Kidney (tissue), 14 donors: Measurements from ENCODE around the gene ALDH1A2. TPM values are rescaled to one million over a fixed set of nuclear protein-coding genes. Genes with fewer than 3 reads are reported as not detected.

Source experiments
- DNase-seq, 5 donors: peaks; one replicate each; pipeline ENCODE4 v3.0.0-alpha.2; 2013 to 2020
- FAIRE-seq: peaks from 2 replicates; lab custom pipeline; 2012; peaks lifted over from hg19 to GRCh38; lab: Jason Lieb, UNC
- H3K27ac ChIP-seq, 2 donors: one replicate each; pipeline ENCODE4 v1.7.0; 2013; ENCODE audit warnings: low read depth in 2 of 2, low read length in 2 of 2, inconsistent platforms in 1 of 2
- H3K27me3 ChIP-seq: one replicate; pipeline ENCODE4 v1.7.1; 2013; ENCODE audit warnings: low read length, inconsistent platforms; ENCODE audit not compliant: control insufficient read depth, insufficient read depth
- H3K36me3 ChIP-seq, 3 donors: one replicate each; pipeline versions ENCODE4 v1.7.0 to v1.7.1; 2013; ENCODE audit warnings: low read length in 3 of 3, control low read depth in 1 of 3, inconsistent platforms in 1 of 3; ENCODE audit not compliant: insufficient read depth in 3 of 3, control insufficient read depth in 2 of 3
- H3K4me1 ChIP-seq, 3 donors: one replicate each; pipeline versions ENCODE4 v1.7.0 to v1.7.1; 2013; ENCODE audit warnings: low read length in 3 of 3, inconsistent platforms in 1 of 3, low read depth in 1 of 3; ENCODE audit not compliant: control insufficient read depth in 2 of 3, insufficient read depth in 2 of 3
- H3K4me3 ChIP-seq, 3 donors: one replicate each; pipeline versions ENCODE4 v1.7.0 to v1.8.1; 2013; ENCODE audit warnings: low read length in 3 of 3, control low read depth in 1 of 3, inconsistent platforms in 1 of 3
- H3K9ac ChIP-seq, 3 donors: one replicate each; pipeline versions ENCODE4 v1.7.0 to v1.7.1; 2013; ENCODE audit warnings: low read length in 3 of 3, control low read depth in 1 of 3, inconsistent platforms in 1 of 3
- H3K9me3 ChIP-seq, 3 donors: one replicate each; pipeline versions ENCODE4 v1.7.0 to v1.7.1; 2013; ENCODE audit warnings: low read length in 3 of 3, control low read depth in 1 of 3, inconsistent platforms in 1 of 3; ENCODE audit not compliant: control insufficient read depth in 2 of 3, insufficient read depth in 1 of 3
- CTCF ChIP-seq: IDR thresholded peaks from 3 replicates; pipeline ENCODE4 v1.5.1; 2012; ENCODE audit warnings: mild to moderate bottlenecking, moderate library complexity, borderline replicate concordance; ENCODE audit not compliant: insufficient read depth; ENCODE audit errors: extremely low read depth
- intact Hi-C: fragments of 100-400 bp; cut with DNase I; formaldehyde crosslinking; loops from one replicate; pipeline ENCODE4 v1.11.1; 2022
- polyA plus RNA-seq: library from polyadenylated mRNA; stranded (reverse); fragments of 350-450 nt; fragmentation: Illumina TruSeq; extraction: RNeasy Lipid Tissue Mini Kit (QIAGEN cat#74804); gene quantifications from one replicate; pipeline ENCODE4 v1.2.3, GENCODE V29; 2014; ENCODE audit warnings: low read depth, low replicate concordance; ENCODE audit not compliant: insufficient read depth
- total RNA-seq: library from RNA; stranded (reverse); fragmentation: NEBNext Ultra II Directional; extraction: Animal tissue kit (Norgen Biotek cat#: 25700); gene quantifications from one replicate; pipeline ENCODE4 v1.2.1, GENCODE V29; 2021
- donor health status: control.
- donor health status: control.
- donor health status: control.
- donor health status: control.
- donor health status: control.
- donor health status: DM: yes; HTN: yes; CAD: no.
- donor health status: Normal renal cell carcinoma (clear cell type).

ALDH1A2 gene
- total and polyA plus RNA-seq, 2 donors from 2014 or later, result 24.4 to 113 TPM

DNA sequence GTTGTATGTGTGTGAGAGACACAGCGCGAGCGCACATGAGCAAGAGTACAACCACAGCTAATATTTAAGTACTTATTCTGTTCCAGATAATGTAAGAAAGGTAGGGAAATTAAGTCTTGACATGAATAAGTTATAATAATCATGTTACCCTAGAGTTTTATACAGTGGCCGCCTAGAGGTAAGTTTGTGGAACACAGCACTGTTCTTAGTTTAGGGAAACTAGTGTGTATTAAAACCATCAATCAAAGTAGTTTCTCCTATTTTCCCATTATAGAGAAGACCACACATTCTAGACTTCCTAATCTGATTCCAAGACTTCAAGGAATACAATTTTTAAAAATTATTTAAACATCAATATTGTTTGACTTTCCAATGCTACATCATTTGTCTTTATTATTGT, 9.5 kb downstream of the ALDH1A2 start:
- DNase-seq (no peak), FAIRE-seq (no peak)
- Histone ChIP-seq H3K9ac (no peak overlapping the region), H3K36me3 (no peaks in the 10 kb centered on the region), H3K9me3 (no peaks in the 10 kb centered on the region), H3K4me3 (no peak overlapping the region), H3K27me3 (no peaks in the 10 kb centered on the region), H3K27ac (no peak overlapping the region), H3K4me1 (peaks cover 0 to 7% (median 0%) of the 10 kb centered on the region in 3 donors)
- TF ChIP-seq CTCF, result no peak
- intact Hi-C loops, result no loop called here

DNA sequence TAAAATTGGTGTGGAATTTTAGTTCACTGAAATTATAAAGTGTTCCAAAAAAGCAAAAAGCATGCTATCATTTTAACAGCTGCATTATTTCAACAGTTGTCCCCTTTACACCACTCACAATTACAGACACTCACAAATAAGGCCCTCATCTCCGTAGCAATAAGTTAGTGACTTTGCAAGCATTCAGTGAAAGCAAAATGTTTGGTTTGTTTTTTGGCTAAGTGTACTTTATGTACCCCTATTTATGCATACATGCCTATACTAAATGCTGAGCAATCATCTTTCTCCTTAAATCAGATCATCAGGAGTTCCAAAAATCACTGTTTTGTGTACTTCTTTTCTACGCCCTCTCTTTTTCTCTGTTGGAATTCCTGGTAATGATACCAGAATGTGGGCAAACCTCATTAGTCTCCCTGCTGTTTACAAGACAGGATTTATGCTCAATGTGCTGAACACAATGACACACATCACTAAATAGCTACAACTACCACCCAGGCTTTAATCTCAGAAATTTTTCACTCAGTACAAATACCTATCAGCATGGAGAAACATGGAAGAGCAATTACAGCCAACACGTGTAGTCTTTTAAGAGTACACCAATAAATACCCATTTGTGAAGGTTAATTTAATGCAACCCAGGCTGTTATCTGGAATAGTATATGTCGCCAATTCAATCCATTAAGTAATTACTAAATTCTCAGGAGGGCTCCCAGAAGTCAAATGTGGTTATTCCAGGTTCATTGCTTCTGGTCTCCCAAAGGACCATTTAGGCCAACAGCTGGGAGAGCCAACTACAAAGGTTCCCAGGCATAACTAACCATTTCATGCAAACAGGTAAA, 12.0 kb downstream of the ALDH1A2 start:
- Histone ChIP-seq H3K4me1 (peaks cover 0 to 7% (median 0%) of the 10 kb centered on the region in 3 donors), H3K27ac (no peak overlapping the region), H3K4me3 (no peak overlapping the region), H3K9ac (no peak overlapping the region), H3K27me3 (no peaks in the 10 kb centered on the region), H3K36me3 (no peaks in the 10 kb centered on the region), H3K9me3 (no peaks in the 10 kb centered on the region)
- intact Hi-C loops, result no loop called here
- DNase-seq, result peak in 2 of 5 donors; percentile 62 to 64
- no peak for TF ChIP-seq CTCF
- no peak for FAIRE-seq

GRCh38 chr15:58052334-58052733, 13.2 kb downstream of the ALDH1A2 start:
- Histone ChIP-seq H3K36me3 (no peaks in the 10 kb centered on the region), H3K4me3 (no peak overlapping the region), H3K27me3 (no peaks in the 10 kb centered on the region), H3K9ac (no peak overlapping the region), H3K9me3 (no peaks in the 10 kb centered on the region), H3K27ac (no peak overlapping the region), H3K4me1 (peaks cover 0 to 5% (median 0%) of the 10 kb centered on the region in 3 donors)
- no peak for TF ChIP-seq CTCF
- no peak for FAIRE-seq
- peak in 1 of 5 donors; percentile 72 for DNase-seq
- intact Hi-C loops, result no loop called here
